Thyroid gland (tissue), 4 donors: ENCODE data around the gene FAM222A. TPM values are rescaled to one million over a fixed set of nuclear protein-coding genes. Genes with fewer than 3 reads are reported as not detected.

ENCODE experiments used
- DNase-seq, 2 donors: peaks; one replicate each; pipeline ENCODE4 v3.0.0-alpha.2; 2019
- H3K27ac ChIP-seq, 3 donors: fragments of 200-600 bp; sonication (generic); 1 replicate in 2 of 3; 2 replicates in 1 of 3; pipeline ENCODE4 v1.5.1; 2016 to 2019; ENCODE audit warnings: mild to moderate bottlenecking in 1 of 3, moderate library complexity in 1 of 3
- H3K27me3 ChIP-seq: fragments of 200-600 bp; sonication (generic); one replicate; pipeline ENCODE4 v1.5.1; 2019
- H3K36me3 ChIP-seq, 2 donors: fragments of 200-600 bp; sonication (generic); one replicate each; pipeline ENCODE4 v1.5.1; 2016 to 2019
- H3K4me1 ChIP-seq, 2 donors: fragments of 200-600 bp; sonication (generic); one replicate each; pipeline ENCODE4 v1.5.1; 2017 to 2019
- H3K4me3 ChIP-seq, 3 donors: fragments of 200-600 bp; sonication (generic); replicated peaks in 1 of 3; 1 replicate in 2 of 3; 2 replicates in 1 of 3; pipeline ENCODE4 v1.5.1; 2016; ENCODE audit warnings: mild to moderate bottlenecking in 1 of 3
- H3K9me3 ChIP-seq: fragments of 200-600 bp; sonication (generic); one replicate; pipeline ENCODE4 v1.5.1; 2017
- POLR2A ChIP-seq, 2 donors: fragments of 450-650 bp; IDR thresholded peaks; one replicate each; pipeline ENCODE4 v1.6.1; 2017; ENCODE audit warnings: antibody characterized with exemption in 2 of 2, mild to moderate bottlenecking in 2 of 2, moderate library complexity in 1 of 2
- WGBS, 2 donors: methylation state at CpG; one replicate each; pipeline ENCODE4 v1.1.5; 2017; 5-methylcytosine and 5-hydroxymethylcytosine counted together
- intact Hi-C: fragments of 100-400 bp; cut with DNase I; formaldehyde crosslinking; loops from one replicate; pipeline ENCODE4 v1.15.1; 2023
- total RNA-seq, 4 donors: library from RNA; depleted of rRNA; stranded (reverse); fragments of >200 nt; gene quantifications; one replicate each; pipeline ENCODE4 v1.2.3, GENCODE V29; 2016
- TF ChIP-seq, protein P1 (sequence below), 6 experiments: fragments of 200-600 bp in 3 of 6; fragments of 450-650 bp in 3 of 6; sonication (generic) in 3 of 6; IDR thresholded peaks; one replicate each; pipeline ENCODE4 v1.5.1; 2016 to 2019; ENCODE audit warnings: antibody characterized with exemption in 6 of 6, mild to moderate bottlenecking in 2 of 6, inconsistent platforms in 1 of 6, moderate library complexity in 1 of 6

FAM222A gene
- total RNA-seq, 4 donors from 2014 or later: 1.3 to 3.8 (median 1.9) TPM

DNA sequence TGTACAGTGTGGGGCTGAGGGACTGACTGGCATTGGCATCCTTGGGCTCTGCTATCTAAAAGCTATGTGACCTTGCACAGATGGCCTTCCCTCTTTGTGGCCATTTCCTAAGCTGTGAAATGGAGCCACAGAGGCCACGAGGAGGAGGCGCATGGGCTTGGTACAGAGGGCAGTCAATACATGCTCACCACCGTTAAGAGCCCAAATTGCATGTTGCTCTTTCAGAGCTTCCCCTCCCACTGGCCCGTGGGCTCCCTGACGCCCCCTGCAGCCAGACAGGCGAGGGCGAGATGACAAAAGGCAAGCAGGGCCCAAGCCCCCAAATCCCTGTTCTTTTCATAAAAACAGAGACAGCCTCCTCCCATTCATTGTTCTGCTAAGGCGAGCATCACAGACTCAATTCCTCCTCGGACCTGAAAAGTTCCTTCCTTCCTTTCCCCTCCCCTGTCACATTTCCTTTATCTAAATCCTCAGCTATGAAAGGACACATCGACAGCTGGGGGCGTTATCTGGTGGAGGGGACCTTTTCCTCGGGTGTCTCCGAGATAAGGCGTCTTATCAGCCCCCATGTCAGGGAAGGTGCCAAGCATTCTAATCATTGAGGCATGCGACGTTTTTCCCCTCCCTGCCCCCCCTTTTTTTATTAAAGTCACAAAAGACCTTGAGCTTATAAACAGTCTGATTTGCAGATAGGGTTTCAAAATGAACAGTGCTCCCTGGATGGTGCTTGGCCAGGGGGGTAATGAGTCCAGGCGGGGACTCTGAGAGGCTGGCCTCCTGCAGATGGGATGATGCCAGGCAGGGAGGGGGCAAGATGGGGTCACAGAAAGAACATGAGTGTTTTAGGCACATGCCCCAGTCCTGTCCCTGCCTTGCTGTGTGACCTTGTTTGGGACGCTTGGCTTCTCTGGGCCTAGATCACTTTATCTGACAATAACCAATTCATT is 26.4 kb downstream of the FAM222A start:
- TF ChIP-seq, protein P1, sequence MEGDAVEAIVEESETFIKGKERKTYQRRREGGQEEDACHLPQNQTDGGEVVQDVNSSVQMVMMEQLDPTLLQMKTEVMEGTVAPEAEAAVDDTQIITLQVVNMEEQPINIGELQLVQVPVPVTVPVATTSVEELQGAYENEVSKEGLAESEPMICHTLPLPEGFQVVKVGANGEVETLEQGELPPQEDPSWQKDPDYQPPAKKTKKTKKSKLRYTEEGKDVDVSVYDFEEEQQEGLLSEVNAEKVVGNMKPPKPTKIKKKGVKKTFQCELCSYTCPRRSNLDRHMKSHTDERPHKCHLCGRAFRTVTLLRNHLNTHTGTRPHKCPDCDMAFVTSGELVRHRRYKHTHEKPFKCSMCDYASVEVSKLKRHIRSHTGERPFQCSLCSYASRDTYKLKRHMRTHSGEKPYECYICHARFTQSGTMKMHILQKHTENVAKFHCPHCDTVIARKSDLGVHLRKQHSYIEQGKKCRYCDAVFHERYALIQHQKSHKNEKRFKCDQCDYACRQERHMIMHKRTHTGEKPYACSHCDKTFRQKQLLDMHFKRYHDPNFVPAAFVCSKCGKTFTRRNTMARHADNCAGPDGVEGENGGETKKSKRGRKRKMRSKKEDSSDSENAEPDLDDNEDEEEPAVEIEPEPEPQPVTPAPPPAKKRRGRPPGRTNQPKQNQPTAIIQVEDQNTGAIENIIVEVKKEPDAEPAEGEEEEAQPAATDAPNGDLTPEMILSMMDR (IDR thresholded peaks at IDR 0.05): no peak
- no peak for TF ChIP-seq POLR2A (IDR thresholded peaks at IDR 0.05)
- no peak overlapping the region for H3K27ac ChIP-seq
- H3K9me3 ChIP-seq: no peaks in the 10 kb centered on the region
- no peaks in the 10 kb centered on the region for H3K27me3 ChIP-seq
- intact Hi-C loops: no loop called here
- no peak for DNase-seq
- H3K4me3 ChIP-seq: no peak overlapping the region
- no peaks in the 10 kb centered on the region for H3K36me3 ChIP-seq
- no peaks in the 10 kb centered on the region for H3K4me1 ChIP-seq
- WGBS, 2 donors: 39% methylated on average over 16 to 18 of the region's 18 CpGs

DNA sequence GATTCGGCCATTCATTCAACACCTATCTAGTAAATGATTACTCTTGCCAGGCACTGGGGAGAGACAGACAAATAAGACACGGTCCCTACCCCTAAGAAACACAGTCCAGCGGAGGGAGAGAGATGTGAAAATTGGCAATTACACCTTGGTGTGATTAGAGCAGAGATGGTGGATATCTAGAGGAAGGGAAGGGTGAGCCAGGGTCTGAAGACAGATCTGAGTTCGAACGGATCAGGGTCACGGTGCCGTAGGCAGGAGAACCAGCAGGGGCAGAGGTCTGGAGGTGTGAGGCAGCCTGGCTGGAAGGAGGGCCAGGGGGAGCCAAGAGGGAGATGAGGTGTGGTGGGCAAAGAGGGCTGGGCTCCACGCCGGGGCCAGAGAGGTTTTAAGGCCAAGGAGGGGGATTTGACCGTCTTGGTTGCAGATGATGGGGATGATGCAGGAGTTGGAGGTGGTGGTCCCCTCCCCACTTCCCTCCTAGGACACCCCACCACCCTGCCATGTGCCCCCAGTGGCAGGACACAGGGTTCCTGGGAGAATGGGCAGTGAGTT is 27.1 kb downstream of the FAM222A start:
- no peak overlapping the region for H3K27ac ChIP-seq
- H3K4me3 ChIP-seq: no peak overlapping the region
- H3K4me1 ChIP-seq: no peaks in the 10 kb centered on the region
- no peaks in the 10 kb centered on the region for H3K27me3 ChIP-seq
- DNase-seq: no peak
- H3K9me3 ChIP-seq: no peaks in the 10 kb centered on the region
- no peaks in the 10 kb centered on the region for H3K36me3 ChIP-seq
- TF ChIP-seq POLR2A (IDR thresholded peaks at IDR 0.05): no peak
- TF ChIP-seq, protein P1 (IDR thresholded peaks at IDR 0.05): no peak
- WGBS, 2 donors: 90 to 92% methylated on average over 10 of the region's 10 CpGs
- intact Hi-C loops: no loop called here

DNA sequence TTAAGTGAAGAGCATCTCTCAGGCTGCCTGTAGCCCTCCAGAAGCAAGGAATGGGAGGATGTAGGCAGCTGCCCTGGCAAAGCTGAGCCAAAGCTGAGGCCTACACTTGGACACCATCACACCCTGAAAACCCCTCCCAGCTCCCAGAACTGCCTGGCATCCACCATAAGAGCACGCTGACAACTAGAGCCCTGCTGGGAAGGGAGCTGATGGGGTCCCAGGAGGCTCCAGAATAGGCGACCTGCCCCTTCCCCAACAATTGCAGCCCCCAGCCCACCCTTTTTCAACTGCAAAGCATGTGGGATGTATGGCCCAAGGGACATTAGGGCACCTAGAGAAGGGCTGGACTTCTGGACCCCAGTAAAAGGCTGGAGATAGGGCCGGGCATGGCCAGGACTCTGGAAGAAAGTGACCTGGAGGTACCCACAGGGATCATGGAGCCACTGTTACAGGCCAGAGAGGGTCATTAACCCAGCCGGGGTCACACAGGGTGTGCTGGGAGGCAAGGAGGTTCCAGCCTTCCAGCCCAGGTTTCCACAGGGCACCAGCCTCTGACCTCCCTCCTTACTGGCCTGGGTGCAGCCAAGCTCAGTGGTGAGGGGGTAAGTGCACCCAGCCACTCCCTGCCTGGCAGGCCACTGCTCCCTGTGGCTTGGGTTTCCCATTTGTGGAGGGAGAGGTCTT is 27.8 kb downstream of the FAM222A start:
- no peak overlapping the region for H3K27ac ChIP-seq
- H3K4me1 ChIP-seq: no peaks in the 10 kb centered on the region
- H3K36me3 ChIP-seq: no peaks in the 10 kb centered on the region
- 83 to 89% methylated on average over 2 to 3 of the region's 4 CpGs for WGBS, 2 donors
- intact Hi-C loops: no loop called here
- TF ChIP-seq, protein P1 (IDR thresholded peaks at IDR 0.05): no peak
- TF ChIP-seq POLR2A (IDR thresholded peaks at IDR 0.05): no peak
- H3K4me3 ChIP-seq: no peak overlapping the region
- H3K27me3 ChIP-seq: no peaks in the 10 kb centered on the region
- H3K9me3 ChIP-seq: no peaks in the 10 kb centered on the region
- DNase-seq: no peak

DNA sequence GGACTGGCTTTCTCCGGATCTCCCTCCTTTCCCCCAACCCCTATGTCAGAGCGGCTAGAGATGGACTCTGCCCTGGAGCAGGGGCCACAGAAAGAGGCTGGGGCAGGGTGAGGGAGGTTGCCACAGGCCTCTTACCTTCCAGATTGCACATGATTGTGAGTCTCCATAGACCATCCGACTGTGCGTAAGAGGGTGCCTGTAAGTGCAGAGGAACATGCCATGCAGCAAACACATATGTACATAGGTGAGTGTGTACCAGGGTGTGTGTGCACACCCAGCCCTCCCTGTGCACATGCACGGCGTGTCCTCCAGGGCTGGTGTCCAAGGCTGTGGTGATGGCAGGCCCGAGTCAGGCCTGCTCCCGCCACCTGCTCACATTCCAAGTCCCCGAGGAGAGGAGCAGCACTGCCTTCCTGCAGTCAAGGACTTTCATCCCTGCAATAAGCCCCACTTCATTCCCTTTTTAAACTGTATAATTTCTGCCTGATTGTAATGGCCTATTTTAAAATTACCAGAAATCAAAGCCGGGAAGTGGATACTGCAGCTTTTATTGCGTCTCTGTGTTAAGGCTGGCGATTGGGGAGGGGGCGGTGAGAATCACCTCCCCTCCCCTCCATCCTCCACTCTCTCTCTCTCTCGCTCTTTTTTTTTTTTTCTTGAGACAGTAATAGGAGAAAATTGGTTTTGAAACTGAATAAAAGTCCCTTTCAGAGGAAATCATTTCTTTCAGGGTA is 28.5 kb downstream of the FAM222A start:
- no peaks in the 10 kb centered on the region for H3K27me3 ChIP-seq
- intact Hi-C loops: no loop called here
- no peaks in the 10 kb centered on the region for H3K36me3 ChIP-seq
- no peak overlapping the region for H3K4me3 ChIP-seq
- 80 to 89% methylated on average over 14 of the region's 14 CpGs for whole genome bisulfite sequencing, 2 donors
- DNase-seq: no peak
- no peak overlapping the region for H3K27ac ChIP-seq
- H3K4me1 ChIP-seq: no peaks in the 10 kb centered on the region
- no peak for TF ChIP-seq POLR2A (IDR thresholded peaks at IDR 0.05)
- TF ChIP-seq, protein P1 (IDR thresholded peaks at IDR 0.05): no peak
- H3K9me3 ChIP-seq: no peaks in the 10 kb centered on the region
